ENCODE measurements around the gene GSTA4. TPM values are rescaled to one million over a fixed set of nuclear protein-coding genes. Genes with fewer than 3 reads are reported as not detected.
"Not testable (repeated sequence)": the region's sequence is repeated elsewhere in the genome, so short reads cannot be mapped to it uniquely, and the experiment has no call there.

Gene GSTA4
- total and polyA plus RNA-seq, 2 of the 13 experiments (the other 11 are each of a cell fraction or from before 2014, with no cell fraction given): 34.1 to 53.6 TPM

DNA sequence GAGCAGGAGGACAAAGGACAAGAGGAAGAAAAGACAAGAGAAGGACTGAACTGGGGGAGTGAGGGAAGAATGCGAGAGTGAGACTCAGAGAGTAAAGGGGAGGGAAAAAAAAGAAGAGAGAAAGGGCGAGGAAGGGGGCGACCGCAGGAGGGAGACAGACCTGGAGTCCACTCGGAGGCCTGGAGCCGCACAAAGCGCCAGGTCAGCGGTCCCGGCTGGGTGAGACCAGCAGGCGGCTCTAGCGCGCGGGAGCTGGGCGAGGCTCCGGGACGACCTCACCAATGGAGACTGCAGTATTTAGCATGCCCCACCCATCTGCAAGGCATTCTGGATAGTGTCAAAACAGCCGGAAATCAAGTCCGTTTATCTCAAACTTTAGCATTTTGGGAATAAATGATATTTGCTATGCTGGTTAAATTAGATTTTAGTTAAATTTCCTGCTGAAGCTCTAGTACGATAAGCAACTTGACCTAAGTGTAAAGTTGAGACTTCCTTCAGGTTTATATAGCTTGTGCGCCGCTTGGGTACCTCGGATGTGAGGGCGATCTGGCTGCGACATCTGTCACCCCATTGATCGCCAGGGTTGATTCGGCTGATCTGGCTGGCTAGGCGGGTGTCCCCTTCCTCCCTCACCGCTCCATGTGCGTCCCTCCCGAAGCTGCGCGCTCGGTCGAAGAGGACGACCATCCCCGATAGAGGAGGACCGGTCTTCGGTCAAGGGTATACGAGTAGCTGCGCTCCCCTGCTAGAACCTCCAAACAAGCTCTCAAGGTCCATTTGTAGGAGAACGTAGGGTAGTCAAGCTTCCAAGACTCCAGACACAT is at the start of gene GSTA4 (continued):
- TF ChIP-seq, protein P1, sequence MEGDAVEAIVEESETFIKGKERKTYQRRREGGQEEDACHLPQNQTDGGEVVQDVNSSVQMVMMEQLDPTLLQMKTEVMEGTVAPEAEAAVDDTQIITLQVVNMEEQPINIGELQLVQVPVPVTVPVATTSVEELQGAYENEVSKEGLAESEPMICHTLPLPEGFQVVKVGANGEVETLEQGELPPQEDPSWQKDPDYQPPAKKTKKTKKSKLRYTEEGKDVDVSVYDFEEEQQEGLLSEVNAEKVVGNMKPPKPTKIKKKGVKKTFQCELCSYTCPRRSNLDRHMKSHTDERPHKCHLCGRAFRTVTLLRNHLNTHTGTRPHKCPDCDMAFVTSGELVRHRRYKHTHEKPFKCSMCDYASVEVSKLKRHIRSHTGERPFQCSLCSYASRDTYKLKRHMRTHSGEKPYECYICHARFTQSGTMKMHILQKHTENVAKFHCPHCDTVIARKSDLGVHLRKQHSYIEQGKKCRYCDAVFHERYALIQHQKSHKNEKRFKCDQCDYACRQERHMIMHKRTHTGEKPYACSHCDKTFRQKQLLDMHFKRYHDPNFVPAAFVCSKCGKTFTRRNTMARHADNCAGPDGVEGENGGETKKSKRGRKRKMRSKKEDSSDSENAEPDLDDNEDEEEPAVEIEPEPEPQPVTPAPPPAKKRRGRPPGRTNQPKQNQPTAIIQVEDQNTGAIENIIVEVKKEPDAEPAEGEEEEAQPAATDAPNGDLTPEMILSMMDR (CRISPR knock-in tag; IDR thresholded peaks at IDR 0.05): peak; percentile 89
- peak; percentile 84 for TF ChIP-seq SALL1 (CRISPR knock-in tag; IDR thresholded peaks at IDR 0.05)
- TF ChIP-seq HNRNPLL (IDR thresholded peaks at IDR 0.05; ENCODE audit: low read depth, low read length, poor library complexity, severe bottlenecking): peak; percentile 78
- TF ChIP-seq, protein P2, sequence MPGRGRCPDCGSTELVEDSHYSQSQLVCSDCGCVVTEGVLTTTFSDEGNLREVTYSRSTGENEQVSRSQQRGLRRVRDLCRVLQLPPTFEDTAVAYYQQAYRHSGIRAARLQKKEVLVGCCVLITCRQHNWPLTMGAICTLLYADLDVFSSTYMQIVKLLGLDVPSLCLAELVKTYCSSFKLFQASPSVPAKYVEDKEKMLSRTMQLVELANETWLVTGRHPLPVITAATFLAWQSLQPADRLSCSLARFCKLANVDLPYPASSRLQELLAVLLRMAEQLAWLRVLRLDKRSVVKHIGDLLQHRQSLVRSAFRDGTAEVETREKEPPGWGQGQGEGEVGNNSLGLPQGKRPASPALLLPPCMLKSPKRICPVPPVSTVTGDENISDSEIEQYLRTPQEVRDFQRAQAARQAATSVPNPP (CRISPR knock-in tag; IDR thresholded peaks at IDR 0.05): peak; percentile 100
- TF ChIP-seq ZFY (CRISPR knock-in tag; IDR thresholded peaks at IDR 0.05): peak; percentile 79
- peak; percentile 92 for TF ChIP-seq POLR2A (IDR thresholded peaks at IDR 0.05; ENCODE audit: insufficient read depth in 1 of 2, low read depth in 2 of 2, low read length in 2 of 2)
- TF ChIP-seq ZNF747 (CRISPR knock-in tag; IDR thresholded peaks at IDR 0.05; ENCODE audit: borderline replicate concordance): peak; percentile 91
- peak; percentile 91; the same call in 1 of the 2 replicates for TF ChIP-seq ZNF749 (CRISPR knock-in tag; IDR thresholded peaks at IDR 0.05; ENCODE audit: borderline replicate concordance)
- peak; percentile 66; the same call in 1 of the 2 replicates for TF ChIP-seq BRD4 (CRISPR knock-in tag; IDR thresholded peaks at IDR 0.05)
- TF ChIP-seq MYC (CRISPR knock-in tag; IDR thresholded peaks at IDR 0.05; ENCODE audit: borderline replicate concordance): peak; percentile 72; the same call in 1 of the 2 replicates
- 0 out of 2 replicates have a peak, but pooled peaks have one; percentile 43 for TF ChIP-seq ZNF546 (CRISPR knock-in tag; conservative IDR thresholded peaks at IDR 0.05)
- TF ChIP-seq NFYC (CRISPR knock-in tag; IDR thresholded peaks at IDR 0.05): peak; percentile 53
- TF ChIP-seq ONECUT2 (CRISPR knock-in tag; IDR thresholded peaks at IDR 0.05): peak; percentile 85
- peak; percentile 68; the same call in 1 of the 2 replicates for TF ChIP-seq RXRB (CRISPR knock-in tag; IDR thresholded peaks at IDR 0.05; ENCODE audit: borderline replicate concordance)
- peak in 1 of 2 experiments; percentile 76; a peak in 2 of 4 replicates for TF ChIP-seq NR2F1 (CRISPR knock-in tag; IDR thresholded peaks at IDR 0.05)
- TF ChIP-seq, protein P3, sequence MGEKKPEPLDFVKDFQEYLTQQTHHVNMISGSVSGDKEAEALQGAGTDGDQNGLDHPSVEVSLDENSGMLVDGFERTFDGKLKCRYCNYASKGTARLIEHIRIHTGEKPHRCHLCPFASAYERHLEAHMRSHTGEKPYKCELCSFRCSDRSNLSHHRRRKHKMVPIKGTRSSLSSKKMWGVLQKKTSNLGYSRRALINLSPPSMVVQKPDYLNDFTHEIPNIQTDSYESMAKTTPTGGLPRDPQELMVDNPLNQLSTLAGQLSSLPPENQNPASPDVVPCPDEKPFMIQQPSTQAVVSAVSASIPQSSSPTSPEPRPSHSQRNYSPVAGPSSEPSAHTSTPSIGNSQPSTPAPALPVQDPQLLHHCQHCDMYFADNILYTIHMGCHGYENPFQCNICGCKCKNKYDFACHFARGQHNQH (CRISPR knock-in tag; IDR thresholded peaks at IDR 0.05): peak; percentile 95
- peak; percentile 63; the same call in 1 of the 2 replicates for TF ChIP-seq KAT7 (CRISPR knock-in tag; IDR thresholded peaks at IDR 0.05; ENCODE audit: borderline replicate concordance)
- peak; percentile 93 for TF ChIP-seq POLR2AphosphoS5 (IDR thresholded peaks at IDR 0.05; ENCODE audit: low read depth, low read length)
- TF ChIP-seq, protein P4, sequence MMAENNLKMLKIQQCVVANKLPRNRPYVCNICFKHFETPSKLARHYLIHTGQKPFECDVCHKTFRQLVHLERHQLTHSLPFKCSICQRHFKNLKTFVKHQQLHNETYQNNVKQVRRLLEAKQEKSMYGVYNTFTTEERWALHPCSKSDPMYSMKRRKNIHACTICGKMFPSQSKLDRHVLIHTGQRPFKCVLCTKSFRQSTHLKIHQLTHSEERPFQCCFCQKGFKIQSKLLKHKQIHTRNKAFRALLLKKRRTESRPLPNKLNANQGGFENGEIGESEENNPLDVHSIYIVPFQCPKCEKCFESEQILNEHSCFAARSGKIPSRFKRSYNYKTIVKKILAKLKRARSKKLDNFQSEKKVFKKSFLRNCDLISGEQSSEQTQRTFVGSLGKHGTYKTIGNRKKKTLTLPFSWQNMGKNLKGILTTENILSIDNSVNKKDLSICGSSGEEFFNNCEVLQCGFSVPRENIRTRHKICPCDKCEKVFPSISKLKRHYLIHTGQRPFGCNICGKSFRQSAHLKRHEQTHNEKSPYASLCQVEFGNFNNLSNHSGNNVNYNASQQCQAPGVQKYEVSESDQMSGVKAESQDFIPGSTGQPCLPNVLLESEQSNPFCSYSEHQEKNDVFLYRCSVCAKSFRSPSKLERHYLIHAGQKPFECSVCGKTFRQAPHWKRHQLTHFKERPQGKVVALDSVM (CRISPR knock-in tag; IDR thresholded peaks at IDR 0.05): peak; percentile 73; the same call in 1 of the 2 replicates
- not testable (repeated sequence) for TF ChIP-seq GABPA (IDR thresholded peaks at IDR 0.05; ENCODE audit: low read depth, low read length)
- TF ChIP-seq GABPA (CRISPR knock-in tag; IDR thresholded peaks at IDR 0.05; ENCODE audit: low read depth): peak; percentile 48
- TF ChIP-seq ZSCAN9 (CRISPR knock-in tag; IDR thresholded peaks at IDR 0.05; ENCODE audit: borderline replicate concordance): peak; percentile 85
- TF ChIP-seq ZFP37 (CRISPR knock-in tag; IDR thresholded peaks at IDR 0.05; ENCODE audit: borderline replicate concordance): 0 out of 2 replicates have a peak, but pooled peaks have one; percentile 47
- peak; percentile 92 for TF ChIP-seq ZNF143 (CRISPR knock-in tag; IDR thresholded peaks at IDR 0.05)
